ENCODE results near the gene TMEM121B. TPM values are rescaled to one million over a fixed set of nuclear protein-coding genes. Genes with fewer than 3 reads are reported as not detected.
A peak's percentile ranks its signal among the peaks of the same experiment; 100 is the strongest.
"Not testable (repeated sequence)": the region's sequence is repeated elsewhere in the genome, so short reads cannot be mapped to it uniquely, and the experiment has no call there.

Gene TMEM121B
- total RNA-seq, 4 donors from 2014 or later: 0.12 to 0.57 (median 0.20) TPM

DNA sequence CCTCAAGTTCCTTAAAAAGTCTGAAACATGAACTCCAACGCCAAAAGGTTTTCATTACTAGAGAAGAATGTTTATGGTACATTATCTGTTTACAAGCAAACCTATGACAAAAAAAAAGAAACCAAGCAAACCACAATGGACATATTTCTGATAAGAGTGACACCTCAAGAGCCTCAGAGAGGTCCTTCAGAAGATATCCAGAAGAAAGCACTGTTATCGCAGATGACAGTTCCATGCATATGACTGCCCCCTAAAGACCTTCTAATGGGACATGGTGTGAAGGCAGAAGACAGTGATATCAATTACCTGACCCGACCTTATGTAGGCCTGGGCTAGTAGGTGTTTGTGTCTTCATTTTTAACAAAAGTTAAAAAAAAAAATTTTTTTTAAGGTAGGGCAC, 34.8 kb upstream of the TMEM121B start:
- Histone ChIP-seq H3K9me3 (no peaks in the 10 kb centered on the region), H3K4me1 (peaks cover 0 to 81% (median 27%) of the 10 kb centered on the region in 3 donors), H3K27ac (peak overlapping the region in 1 of 4 donors; percentile 3), H3K27me3 (no peaks in the 10 kb centered on the region), H3K4me3 (no peak overlapping the region), H3K36me3 (no peaks in the 10 kb centered on the region)
- 76 to 83% methylated on average over 3 of the region's 3 CpGs for WGBS, 2 donors
- TF ChIP-seq, protein P1, sequence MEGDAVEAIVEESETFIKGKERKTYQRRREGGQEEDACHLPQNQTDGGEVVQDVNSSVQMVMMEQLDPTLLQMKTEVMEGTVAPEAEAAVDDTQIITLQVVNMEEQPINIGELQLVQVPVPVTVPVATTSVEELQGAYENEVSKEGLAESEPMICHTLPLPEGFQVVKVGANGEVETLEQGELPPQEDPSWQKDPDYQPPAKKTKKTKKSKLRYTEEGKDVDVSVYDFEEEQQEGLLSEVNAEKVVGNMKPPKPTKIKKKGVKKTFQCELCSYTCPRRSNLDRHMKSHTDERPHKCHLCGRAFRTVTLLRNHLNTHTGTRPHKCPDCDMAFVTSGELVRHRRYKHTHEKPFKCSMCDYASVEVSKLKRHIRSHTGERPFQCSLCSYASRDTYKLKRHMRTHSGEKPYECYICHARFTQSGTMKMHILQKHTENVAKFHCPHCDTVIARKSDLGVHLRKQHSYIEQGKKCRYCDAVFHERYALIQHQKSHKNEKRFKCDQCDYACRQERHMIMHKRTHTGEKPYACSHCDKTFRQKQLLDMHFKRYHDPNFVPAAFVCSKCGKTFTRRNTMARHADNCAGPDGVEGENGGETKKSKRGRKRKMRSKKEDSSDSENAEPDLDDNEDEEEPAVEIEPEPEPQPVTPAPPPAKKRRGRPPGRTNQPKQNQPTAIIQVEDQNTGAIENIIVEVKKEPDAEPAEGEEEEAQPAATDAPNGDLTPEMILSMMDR (IDR thresholded peaks at IDR 0.05): no peak
- intact Hi-C loops (cut with DNase I): no loop called here
- DNase-seq: no peak

DNA sequence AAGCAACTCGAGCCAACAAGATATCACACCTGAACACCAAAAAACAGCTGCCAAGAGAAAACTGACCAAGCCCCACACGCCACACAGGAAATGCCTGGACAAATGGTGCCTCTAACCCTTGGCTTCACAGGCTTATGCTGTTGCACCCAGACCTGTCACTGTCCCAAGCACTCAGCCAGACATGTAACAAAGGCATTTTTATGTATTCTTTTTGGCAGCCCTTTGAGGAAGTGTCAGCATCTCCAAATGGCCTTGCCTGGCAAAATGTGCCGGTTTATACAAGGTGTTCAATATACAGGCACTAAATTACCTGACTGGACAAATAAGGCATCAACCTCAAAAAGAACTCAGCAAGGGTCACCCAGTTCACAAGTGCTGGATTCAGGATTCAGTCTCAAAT, 31.8 kb upstream of the TMEM121B start:
- DNase-seq: no peak
- 45 to 62% methylated on average over 2 to 3 of the region's 3 CpGs for WGBS, 2 donors
- Histone ChIP-seq H3K9me3 (no peaks in the 10 kb centered on the region), H3K4me1 (peaks cover 0 to 84% (median 20%) of the 10 kb centered on the region in 3 donors), H3K27me3 (no peaks in the 10 kb centered on the region), H3K4me3 (no peak overlapping the region), H3K27ac (peak overlapping the region in 1 of 4 donors; percentile 58), H3K36me3 (peaks cover 0 to 16% (median 0%) of the 10 kb centered on the region in 3 donors)
- intact Hi-C loops (cut with DNase I): no loop called here
- TF ChIP-seq, protein P1 (IDR thresholded peaks at IDR 0.05): no peak
- TF ChIP-seq POLR2A (IDR thresholded peaks at IDR 0.05): no peak

DNA sequence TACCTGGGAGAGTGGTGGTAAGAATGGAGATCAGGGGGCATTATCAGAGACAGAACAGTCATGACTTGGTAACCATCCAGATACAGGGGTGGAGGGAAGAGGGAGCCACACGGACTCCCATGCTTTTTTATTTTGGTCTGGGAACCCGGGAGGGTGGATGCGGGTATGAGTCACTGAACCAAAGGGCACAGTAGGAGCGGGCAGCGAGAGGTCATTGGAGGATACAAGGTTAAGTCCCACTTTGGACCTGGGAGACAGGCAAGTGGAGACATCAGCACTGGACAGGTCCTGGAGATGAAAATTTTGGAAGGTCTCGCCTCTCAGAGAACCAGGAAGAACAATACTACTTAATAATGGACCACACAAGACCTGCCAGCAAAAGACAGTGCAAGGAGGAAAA, 31.2 kb upstream of the TMEM121B start:
- H3K4me3 ChIP-seq: no peak overlapping the region
- H3K9me3 ChIP-seq: no peaks in the 10 kb centered on the region
- H3K36me3 ChIP-seq: peaks cover 0 to 22% (median 5%) of the 10 kb centered on the region in 3 donors
- no peaks in the 10 kb centered on the region for H3K27me3 ChIP-seq
- 76 to 79% methylated on average over 6 of the region's 6 CpGs for WGBS, 2 donors
- peaks cover 0 to 77% (median 13%) of the 10 kb centered on the region in 3 donors for H3K4me1 ChIP-seq
- TF ChIP-seq, protein P1 (IDR thresholded peaks at IDR 0.05): no peak
- TF ChIP-seq POLR2A (IDR thresholded peaks at IDR 0.05): no peak
- intact Hi-C loops (cut with DNase I): no loop called here
- H3K27ac ChIP-seq: peak overlapping the region in 1 of 4 donors; percentile 58
- no peak for DNase-seq

DNA sequence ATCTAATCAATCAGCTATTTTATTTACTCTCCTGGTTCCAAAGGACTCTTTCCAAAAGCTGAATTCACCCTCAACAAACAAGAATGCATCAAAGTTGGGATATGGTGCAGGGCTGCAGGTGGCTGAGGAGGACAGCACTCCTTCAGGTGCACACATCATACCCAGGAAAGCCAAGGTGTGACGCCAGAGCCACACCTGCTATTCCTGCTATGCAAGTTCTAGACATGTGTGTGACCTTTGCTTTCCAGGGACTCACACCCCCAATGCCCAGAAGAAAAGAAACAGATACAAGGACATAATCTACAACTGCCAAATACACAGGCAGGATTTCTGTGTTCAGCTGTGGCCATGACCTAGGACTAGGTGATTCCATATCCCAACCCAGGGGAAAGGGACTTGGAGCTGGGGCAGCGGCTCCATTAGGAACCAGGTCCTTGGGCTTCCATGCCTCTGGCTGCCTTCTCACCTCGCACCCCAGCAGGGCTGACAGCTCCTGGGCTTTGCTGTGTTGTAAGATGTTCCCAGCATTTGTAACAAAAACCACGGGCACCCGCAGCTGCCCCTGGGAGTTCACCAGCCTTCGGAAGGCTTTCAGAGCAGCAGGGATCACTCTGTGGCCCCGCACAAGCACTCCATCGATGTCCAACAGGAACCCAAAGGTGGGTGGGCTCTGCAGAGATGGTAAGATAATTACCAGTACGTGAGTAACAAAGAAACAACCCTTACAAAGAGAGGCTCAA, 28.1 kb upstream of the TMEM121B start:
- H3K27ac ChIP-seq: peak overlapping the region in 3 of 4 donors; percentile 23 to 65 (median 32)
- H3K27me3 ChIP-seq: no peaks in the 10 kb centered on the region
- no peak overlapping the region for H3K4me3 ChIP-seq
- 61 to 84% methylated on average over 5 to 7 of the region's 9 CpGs for WGBS, 2 donors
- intact Hi-C loops (cut with DNase I): no loop called here
- H3K4me1 ChIP-seq: peaks cover 0 to 49% (median 3%) of the 10 kb centered on the region in 3 donors
- DNase-seq: no peak
- no peaks in the 10 kb centered on the region for H3K9me3 ChIP-seq
- no peak for TF ChIP-seq POLR2A (IDR thresholded peaks at IDR 0.05)
- TF ChIP-seq, protein P1 (IDR thresholded peaks at IDR 0.05): no peak
- peaks cover 5 to 39% (median 6%) of the 10 kb centered on the region in 3 donors for H3K36me3 ChIP-seq

DNA sequence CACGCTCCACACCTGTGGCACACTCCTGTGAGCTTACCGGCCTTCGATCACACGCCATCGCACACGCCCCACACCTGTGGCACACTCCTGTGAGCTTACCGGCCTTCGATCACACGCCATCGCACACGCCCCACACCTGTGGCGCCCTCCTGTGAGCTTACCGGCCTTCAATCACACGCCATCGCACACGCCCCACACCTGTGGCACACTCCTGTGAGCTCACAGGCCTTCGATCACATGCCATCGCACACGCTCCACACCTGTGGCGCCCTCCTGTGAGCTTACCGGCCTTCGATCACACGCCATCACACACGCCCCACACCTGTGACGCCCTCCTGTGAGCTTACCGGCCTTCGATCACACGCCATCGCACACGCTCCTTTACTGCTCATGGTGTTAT, 26.3 kb upstream of the TMEM121B start:
- H3K27me3 ChIP-seq; H3K27ac ChIP-seq; DNase-seq; H3K9me3 ChIP-seq; intact Hi-C loops (cut with DNase I); H3K4me3 ChIP-seq: not testable (repeated sequence)
- Histone ChIP-seq H3K4me1 (peaks cover 0 to 35% (median 3%) of the 10 kb centered on the region in 3 donors), H3K36me3 (peaks cover 6 to 57% (median 10%) of the 10 kb centered on the region in 3 donors)
- WGBS, 2 donors: 93% methylated on average over 23 to 28 of the region's 30 CpGs
